SK-N-SH (cell line): Measurements from ENCODE around the gene ARHGAP42. TPM values are rescaled to one million over a fixed set of nuclear protein-coding genes. Genes with fewer than 3 reads are reported as not detected.

Experiments used
- CTCF ChIA-PET: fragments of 300-600, 350-600 bp; formaldehyde crosslinking; extraction: SDS; loops from one replicate; lab custom pipeline; 2021; lab: Yijun Ruan, JAX
- POLR2A ChIA-PET: fragments of 350-600 bp; sonication (Branson Sonifier 250); formaldehyde crosslinking; extraction: SDS; loops from one replicate; lab custom pipeline; 2020; ENCODE audit warnings: antibody characterized with exemption, inconsistent platforms; lab: Yijun Ruan, JAX
- DNase-seq: peaks from one replicate; pipeline ENCODE4 v3.0.0; 2012
- H2AFZ ChIP-seq: fragments of 200-600 bp; sonication (generic); 2 replicates; pipeline ENCODE4 v1.8.1; 2016; ENCODE audit warnings: antibody characterized with exemption, mild to moderate bottlenecking, low read depth
- H3F3A ChIP-seq: fragments of 200-600 bp; sonication (generic); replicated peaks from 2 replicates; pipeline ENCODE3; 2016; ENCODE audit warnings: antibody characterized with exemption, mild to moderate bottlenecking; ENCODE audit not compliant: insufficient read depth
- H3K27ac ChIP-seq, 2 experiments: fragments of 200-500 bp in 1 of 2; fragments of 200-600 bp in 1 of 2; sonication (Bioruptor generic) in 1 of 2; sonication (generic), shearing (Covaris generic) in 1 of 2; 2 replicates each; pipeline versions ENCODE4 v1.5.1 to v1.6.1; 2014 to 2016; ENCODE audit warnings: low read depth in 2 of 2, inconsistent platforms in 1 of 2, low read length in 1 of 2, mild to moderate bottlenecking in 1 of 2, mixed read lengths in 1 of 2
- H3K27me3 ChIP-seq: fragments of 200-600 bp; sonication (generic), shearing (Covaris generic); 2 replicates; pipeline ENCODE4 v1.6.1; 2016; ENCODE audit warnings: mixed run types; ENCODE audit not compliant: insufficient read depth
- H3K36me3 ChIP-seq, 2 experiments: fragments of 200-500 bp in 1 of 2; fragments of 200-600 bp in 1 of 2; sonication (Bioruptor generic) in 1 of 2; sonication (generic) in 1 of 2; replicated peaks in 1 of 2; 2 replicates each; pipeline versions ENCODE3 to v1.5.1; 2014 to 2016; ENCODE audit warnings: low read length in 1 of 2, mild to moderate bottlenecking in 1 of 2; ENCODE audit not compliant: insufficient read depth in 2 of 2, control insufficient read depth in 1 of 2
- H3K4me1 ChIP-seq, 2 experiments: fragments of 200-500 bp in 1 of 2; fragments of 200-600 bp in 1 of 2; sonication (Bioruptor generic) in 1 of 2; sonication (generic), shearing (Covaris generic) in 1 of 2; 2 replicates each; pipeline versions ENCODE4 v1.5.1 to v1.6.1; 2014 to 2016; ENCODE audit warnings: low read depth in 1 of 2, low read length in 1 of 2, mixed run types in 1 of 2; ENCODE audit not compliant: insufficient read depth in 2 of 2, control insufficient read depth in 1 of 2
- H3K4me2 ChIP-seq: fragments of 200-600 bp; sonication (generic), shearing (Covaris generic); 2 replicates; pipeline ENCODE4 v1.6.1; 2017; ENCODE audit warnings: mixed run types
- H3K4me3 ChIP-seq, 2 experiments: fragments of 200-500 bp in 1 of 2; fragments of 200-600 bp in 1 of 2; sonication (Bioruptor generic) in 1 of 2; sonication (generic), shearing (Covaris generic) in 1 of 2; 2 replicates each; pipeline versions ENCODE4 v1.5.1 to v1.8.1; 2014 to 2016; ENCODE audit warnings: low read depth in 2 of 2, inconsistent platforms in 1 of 2, low read length in 1 of 2, mild to moderate bottlenecking in 1 of 2, mixed read lengths in 1 of 2, moderate library complexity in 1 of 2
- H3K79me2 ChIP-seq: fragments of 200-600 bp; sonication (generic); 2 replicates; pipeline ENCODE4 v1.8.1; 2017; ENCODE audit warnings: mild to moderate bottlenecking; ENCODE audit not compliant: insufficient read depth
- H3K9ac ChIP-seq: fragments of 200-600 bp; sonication (generic); 2 replicates; pipeline ENCODE4 v1.6.1; 2017; ENCODE audit warnings: mixed run types
- H3K9me2 ChIP-seq: fragments of 200-600 bp; sonication (generic); 2 replicates; pipeline ENCODE4 v1.6.1; 2017; ENCODE audit warnings: mixed run types
- H3K9me3 ChIP-seq: fragments of 200-600 bp; sonication (generic); 2 replicates; pipeline ENCODE4 v1.6.1; 2017; ENCODE audit warnings: mixed run types, mild to moderate bottlenecking, moderate library complexity
- H4K20me1 ChIP-seq: fragments of 200-600 bp; sonication (generic); 2 replicates; pipeline ENCODE4 v1.6.1; 2017; ENCODE audit warnings: mild to moderate bottlenecking, mixed run types; ENCODE audit not compliant: insufficient read depth
- CTCF ChIP-seq: fragments of 200-600 bp; sonication (generic); IDR thresholded peaks from 2 replicates; pipeline ENCODE4 v1.6.1; 2017; ENCODE audit warnings: antibody characterized with exemption, mild to moderate bottlenecking, moderate library complexity
- FOSL2 ChIP-seq: IDR thresholded peaks from 2 replicates; pipeline ENCODE4 v1.4.0; 2012; ENCODE audit warnings: low read depth, mild to moderate bottlenecking, moderate library complexity, borderline replicate concordance
- FOXM1 ChIP-seq: IDR thresholded peaks from 2 replicates; pipeline ENCODE4 v1.4.0; 2012; ENCODE audit warnings: low read depth, mild to moderate bottlenecking
- JUND ChIP-seq: IDR thresholded peaks from 2 replicates; pipeline ENCODE4 v1.4.0; 2012
- MAX ChIP-seq: IDR thresholded peaks from 2 replicates; pipeline ENCODE4 v1.4.0; 2012; ENCODE audit warnings: low read depth
- MEF2A ChIP-seq: IDR thresholded peaks from 2 replicates; pipeline ENCODE4 v1.4.0; 2012; ENCODE audit warnings: low read depth, borderline replicate concordance
- MXI1 ChIP-seq: IDR thresholded peaks from 2 replicates; pipeline ENCODE4 v1.6.1; 2012; ENCODE audit warnings: mild to moderate bottlenecking, low read depth, low read length, improper control_type of control experiment
- NFIC ChIP-seq: IDR thresholded peaks from 2 replicates; pipeline ENCODE4 v1.4.0; 2012; ENCODE audit warnings: borderline replicate concordance
- PBX3 ChIP-seq: IDR thresholded peaks from 2 replicates; pipeline ENCODE4; 2012
- POLR2AphosphoS5 ChIP-seq: IDR thresholded peaks from 2 replicates; pipeline ENCODE4 v1.6.1; 2012; ENCODE audit warnings: low read depth, low read length
- RAD21 ChIP-seq: IDR thresholded peaks from 2 replicates; pipeline ENCODE4 v1.6.1; 2012; ENCODE audit warnings: mild to moderate bottlenecking, low read length
- RCOR1 ChIP-seq: fragments of 150-350 bp; IDR thresholded peaks from 2 replicates; pipeline ENCODE4 v1.6.1; 2017; ENCODE audit warnings: antibody characterized with exemption, low read length
- RFX5 ChIP-seq: IDR thresholded peaks from 2 replicates; pipeline ENCODE4 v1.6.1; 2012; ENCODE audit warnings: mild to moderate bottlenecking, improper control_type of control experiment, low read length
- RXRA ChIP-seq: IDR thresholded peaks from 2 replicates; pipeline ENCODE4 v1.4.0; 2012; ENCODE audit warnings: low read depth, mild to moderate bottlenecking, borderline replicate concordance
- SIN3A ChIP-seq: IDR thresholded peaks from 2 replicates; pipeline ENCODE4 v1.6.1; 2012; ENCODE audit warnings: low read depth, mild to moderate bottlenecking, low read length, moderate library complexity, borderline replicate concordance
- TCF12 ChIP-seq: IDR thresholded peaks from 2 replicates; pipeline ENCODE4 v1.4.0; 2012
- TEAD4 ChIP-seq: IDR thresholded peaks from 2 replicates; pipeline ENCODE4 v1.4.0; 2012; ENCODE audit warnings: mild to moderate bottlenecking, borderline replicate concordance; ENCODE audit not compliant: insufficient read depth
- USF1 ChIP-seq: IDR thresholded peaks from 2 replicates; pipeline ENCODE4 v1.4.0; 2012; ENCODE audit warnings: low read depth, borderline replicate concordance
- WGBS: methylation state at CpG from one replicate; pipeline ENCODE4 v1.1.6; 2017; ENCODE audit warnings: low lambda C conversion rate; 5-methylcytosine and 5-hydroxymethylcytosine counted together
- polyA plus RNA-seq, 3 experiments: library from polyadenylated mRNA; depleted of rRNA; stranded (reverse); fragments of >200 nt; gene quantifications; 2 replicates each; pipeline ENCODE4 v1.2.3, GENCODE V29; 2012

Gene ARHGAP42
- polyA plus RNA-seq, 1 of the 3 experiments (the other 2 are of a cell fraction): 0.02 TPM

GRCh38 chr11:100810146-100810545 is 123.1 kb downstream of the ARHGAP42 start:
- H4K20me1 ChIP-seq: no peaks in the 10 kb centered on the region
- no peak overlapping the region for H3K4me2 ChIP-seq
- DNase-seq: no peak

GRCh38 chr11:100810666-100811065 is 123.6 kb downstream of the ARHGAP42 start:
- no peak for DNase-seq
- Histone ChIP-seq H3K36me3 (no peaks in the 10 kb centered on the region), H3F3A (peaks cover 16% of the 10 kb centered on the region), H3K9me3 (no peaks in the 10 kb centered on the region), H2AFZ (no peak overlapping the region), H3K9me2 (no peaks in the 10 kb centered on the region), H3K27ac (no peak overlapping the region), H3K27me3 (0 out of 2 replicates have a peak, but pooled peaks cover 3% of the 10 kb centered on the region), H3K79me2 (no peaks in the 10 kb centered on the region), H3K9ac (no peak overlapping the region), H4K20me1 (no peaks in the 10 kb centered on the region), H3K4me2 (no peak overlapping the region), H3K4me3 (no peak overlapping the region), H3K4me1 (peaks cover 0 to 19% of the 10 kb centered on the region in 2 experiments; a peak in 1 of 4 replicates)
- CTCF ChIA-PET: no interaction called here
- WGBS: 86% methylated on average over 3 of the region's 3 CpGs
- POLR2A ChIA-PET: no interaction called here
- no peak for TF ChIP-seq RXRA
- no peak for TF ChIP-seq TEAD4
- no peak for TF ChIP-seq CTCF
- no peak for TF ChIP-seq FOSL2
- TF ChIP-seq PBX3: no peak
- TF ChIP-seq TCF12: no peak
- no peak for TF ChIP-seq RCOR1
- no peak for TF ChIP-seq RFX5
- no peak for TF ChIP-seq MEF2A
- TF ChIP-seq POLR2AphosphoS5: no peak
- TF ChIP-seq SIN3A: no peak
- no peak for TF ChIP-seq NFIC
- no peak for TF ChIP-seq JUND
- TF ChIP-seq FOXM1: no peak
- no peak for TF ChIP-seq RAD21

More at GRCh38 chr11:100810146-100810545, 123.1 kb downstream of the ARHGAP42 start:
- POLR2A ChIA-PET: no interaction called here
- no peaks in the 10 kb centered on the region for H3K9me2 ChIP-seq
- CTCF ChIA-PET: no interaction called here
- H3K9me3 ChIP-seq: no peaks in the 10 kb centered on the region
- 0 out of 2 replicates have a peak, but pooled peaks cover 3% of the 10 kb centered on the region for H3K27me3 ChIP-seq
- peaks cover 16% of the 10 kb centered on the region for H3F3A ChIP-seq
- H3K9ac ChIP-seq: no peak overlapping the region
- H3K4me3 ChIP-seq: no peak overlapping the region
- WGBS: 34% methylated on average over 2 of the region's 2 CpGs
- H3K4me1 ChIP-seq: peaks cover 0 to 19% of the 10 kb centered on the region in 2 experiments; a peak in 1 of 4 replicates
- no peaks in the 10 kb centered on the region for H3K36me3 ChIP-seq
- TF ChIP-seq POLR2AphosphoS5: no peak
- TF ChIP-seq FOSL2: no peak
- TF ChIP-seq FOXM1: no peak
- no peak for TF ChIP-seq CTCF
- TF ChIP-seq USF1: no peak
- no peak for TF ChIP-seq MXI1
- no peak for TF ChIP-seq MAX
- TF ChIP-seq, all 33 proteins: peak for 0
- Histone ChIP-seq H3K27ac (no peak overlapping the region), H2AFZ (no peak overlapping the region), H3K79me2 (no peaks in the 10 kb centered on the region)
